ENCODE results near the gene TRAPPC4. TPM values are rescaled to one million over a fixed set of nuclear protein-coding genes. Genes with fewer than 3 reads are reported as not detected.

The TRAPPC4 gene
- total RNA-seq, 1 donor from 2014 or later, result 72.6 TPM

DNA sequence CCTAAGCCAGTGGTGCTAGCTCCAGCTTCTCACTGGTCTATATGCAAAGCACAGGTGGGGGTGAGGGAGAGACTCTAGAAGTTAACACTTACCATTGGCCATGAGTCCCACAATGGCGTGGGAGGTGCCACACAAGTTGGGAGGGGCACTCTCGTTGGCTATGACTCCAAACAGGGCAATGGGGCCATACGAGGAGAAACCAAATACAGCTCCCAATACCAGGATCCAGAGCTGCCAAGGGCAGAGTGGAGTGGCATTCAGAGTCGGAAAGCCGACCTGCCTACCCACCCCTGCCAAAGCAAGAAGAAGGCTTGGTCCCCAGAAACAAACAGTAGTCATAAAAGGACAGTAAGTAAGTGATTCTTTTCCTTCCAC lies 6.5 kb downstream of the TRAPPC4 start:
- TF ChIP-seq, protein P1, sequence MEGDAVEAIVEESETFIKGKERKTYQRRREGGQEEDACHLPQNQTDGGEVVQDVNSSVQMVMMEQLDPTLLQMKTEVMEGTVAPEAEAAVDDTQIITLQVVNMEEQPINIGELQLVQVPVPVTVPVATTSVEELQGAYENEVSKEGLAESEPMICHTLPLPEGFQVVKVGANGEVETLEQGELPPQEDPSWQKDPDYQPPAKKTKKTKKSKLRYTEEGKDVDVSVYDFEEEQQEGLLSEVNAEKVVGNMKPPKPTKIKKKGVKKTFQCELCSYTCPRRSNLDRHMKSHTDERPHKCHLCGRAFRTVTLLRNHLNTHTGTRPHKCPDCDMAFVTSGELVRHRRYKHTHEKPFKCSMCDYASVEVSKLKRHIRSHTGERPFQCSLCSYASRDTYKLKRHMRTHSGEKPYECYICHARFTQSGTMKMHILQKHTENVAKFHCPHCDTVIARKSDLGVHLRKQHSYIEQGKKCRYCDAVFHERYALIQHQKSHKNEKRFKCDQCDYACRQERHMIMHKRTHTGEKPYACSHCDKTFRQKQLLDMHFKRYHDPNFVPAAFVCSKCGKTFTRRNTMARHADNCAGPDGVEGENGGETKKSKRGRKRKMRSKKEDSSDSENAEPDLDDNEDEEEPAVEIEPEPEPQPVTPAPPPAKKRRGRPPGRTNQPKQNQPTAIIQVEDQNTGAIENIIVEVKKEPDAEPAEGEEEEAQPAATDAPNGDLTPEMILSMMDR (IDR thresholded peaks at IDR 0.05; ENCODE audit: insufficient read depth, low read length, poor library complexity, severe bottlenecking), result no peak

DNA sequence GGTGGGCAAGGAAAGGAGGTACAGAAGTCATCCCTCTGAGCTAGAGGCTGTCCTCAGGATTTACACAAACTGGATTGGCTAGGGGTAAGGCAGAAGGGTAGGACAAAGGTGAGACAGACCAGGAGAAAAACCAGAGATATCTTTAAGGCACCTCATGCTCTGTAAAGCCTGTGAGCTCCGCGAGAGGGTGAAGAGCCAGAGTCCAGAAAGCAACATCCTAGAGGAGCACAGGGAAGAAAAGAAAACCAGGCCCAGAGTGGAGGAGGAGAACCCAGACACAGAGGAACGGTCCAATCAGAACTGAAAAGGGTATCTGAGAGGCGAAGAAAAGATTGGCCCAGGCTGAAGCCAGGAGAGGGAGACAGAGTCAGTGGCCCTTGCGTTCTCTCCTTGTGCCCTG lies 7.0 kb downstream of the TRAPPC4 start:
- TF ChIP-seq, protein P1 (IDR thresholded peaks at IDR 0.05; ENCODE audit: insufficient read depth, low read length, poor library complexity, severe bottlenecking), result no peak
- Histone ChIP-seq H3K27me3 (ENCODE audit: control insufficient read depth, insufficient read depth, low read length) (no peaks in the 10 kb centered on the region), H3K4me3 (ENCODE audit: low read depth, low read length) (no peak overlapping the region), H3K36me3 (ENCODE audit: control insufficient read depth, insufficient read depth, low read length) (peaks cover 2% of the 10 kb centered on the region)
- DNase-seq (ENCODE audit: low read depth), result no peak

More for the DNA sequence above, 6.5 kb downstream of the TRAPPC4 start:
- DNase-seq (ENCODE audit: low read depth), result no peak
- Histone ChIP-seq H3K36me3 (ENCODE audit: control insufficient read depth, insufficient read depth, low read length) (peaks cover 2% of the 10 kb centered on the region), H3K4me3 (ENCODE audit: low read depth, low read length) (no peak overlapping the region), H3K27me3 (ENCODE audit: control insufficient read depth, insufficient read depth, low read length) (no peaks in the 10 kb centered on the region)

DNA sequence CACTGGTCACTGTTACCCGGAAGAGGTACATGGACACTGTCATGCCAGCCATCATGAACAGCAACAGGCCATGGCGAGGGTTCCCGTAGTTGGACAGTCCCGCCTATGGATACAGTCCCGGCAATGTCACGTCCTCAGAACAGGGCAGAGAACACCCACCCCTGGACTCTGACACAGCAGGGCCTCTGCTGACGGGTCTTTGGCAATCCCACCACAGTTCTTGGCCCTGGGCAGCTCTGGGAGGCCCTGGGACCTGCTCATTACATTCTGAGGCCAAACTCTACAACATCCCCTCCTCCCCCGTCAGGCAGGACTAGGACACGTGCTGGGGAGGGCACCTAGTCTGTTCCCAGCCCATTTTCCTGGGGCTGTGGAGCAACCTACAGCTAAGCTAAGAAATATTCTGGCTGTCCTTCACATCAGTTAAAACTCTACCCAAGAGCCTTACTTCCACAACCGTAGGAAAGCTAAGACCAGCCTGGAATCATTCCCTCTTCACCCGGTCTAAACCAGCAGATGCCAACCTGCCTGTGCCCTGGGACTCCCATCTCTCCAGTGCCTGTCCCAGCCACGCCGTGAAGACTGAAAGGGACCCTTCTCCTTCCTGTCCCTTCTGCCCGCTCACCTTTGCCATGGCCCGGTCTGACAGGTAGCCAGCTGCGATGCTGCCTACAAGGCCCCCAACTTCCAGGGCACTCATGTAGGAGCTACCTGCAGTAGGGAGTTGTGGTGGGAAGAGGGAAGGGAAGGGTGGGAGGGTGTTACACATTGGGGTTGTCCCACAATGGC lies 7.6 kb downstream of the TRAPPC4 start:
- H3K36me3 ChIP-seq (ENCODE audit: control insufficient read depth, insufficient read depth, low read length), result peaks cover 2% of the 10 kb centered on the region
- no peak for DNase-seq (ENCODE audit: low read depth)
- H3K27me3 ChIP-seq (ENCODE audit: control insufficient read depth, insufficient read depth, low read length), result no peaks in the 10 kb centered on the region
- TF ChIP-seq, protein P1 (IDR thresholded peaks at IDR 0.05; ENCODE audit: insufficient read depth, low read length, poor library complexity, severe bottlenecking), result no peak
- no peak overlapping the region for H3K4me3 ChIP-seq (ENCODE audit: low read depth, low read length)

DNA sequence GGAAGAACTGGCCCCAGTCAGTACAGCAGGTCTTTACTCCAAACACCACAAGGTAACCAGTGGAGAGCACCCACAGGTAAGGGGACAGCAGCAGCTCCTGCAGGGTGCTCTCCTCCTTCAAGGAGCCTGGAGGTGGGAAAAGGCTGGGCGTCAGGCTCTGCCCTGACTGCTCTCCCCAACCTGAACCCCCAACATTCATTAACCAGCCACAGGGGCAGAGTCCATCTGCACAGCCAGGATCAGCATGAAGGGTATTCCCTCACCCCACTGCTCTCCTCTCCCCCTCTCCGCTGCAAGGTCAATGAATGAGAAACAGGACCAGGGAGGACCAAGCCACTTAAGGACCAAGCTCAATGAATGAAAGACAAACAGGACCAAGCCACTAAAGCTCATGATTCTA lies 8.4 kb downstream of the TRAPPC4 start:
- H3K36me3 ChIP-seq (ENCODE audit: control insufficient read depth, insufficient read depth, low read length), result peaks cover 2% of the 10 kb centered on the region
- no peak for DNase-seq (ENCODE audit: low read depth)
- no peaks in the 10 kb centered on the region for H3K27me3 ChIP-seq (ENCODE audit: control insufficient read depth, insufficient read depth, low read length)
- no peak overlapping the region for H3K4me3 ChIP-seq (ENCODE audit: low read depth, low read length)
- TF ChIP-seq, protein P1 (IDR thresholded peaks at IDR 0.05; ENCODE audit: insufficient read depth, low read length, poor library complexity, severe bottlenecking), result no peak

DNA sequence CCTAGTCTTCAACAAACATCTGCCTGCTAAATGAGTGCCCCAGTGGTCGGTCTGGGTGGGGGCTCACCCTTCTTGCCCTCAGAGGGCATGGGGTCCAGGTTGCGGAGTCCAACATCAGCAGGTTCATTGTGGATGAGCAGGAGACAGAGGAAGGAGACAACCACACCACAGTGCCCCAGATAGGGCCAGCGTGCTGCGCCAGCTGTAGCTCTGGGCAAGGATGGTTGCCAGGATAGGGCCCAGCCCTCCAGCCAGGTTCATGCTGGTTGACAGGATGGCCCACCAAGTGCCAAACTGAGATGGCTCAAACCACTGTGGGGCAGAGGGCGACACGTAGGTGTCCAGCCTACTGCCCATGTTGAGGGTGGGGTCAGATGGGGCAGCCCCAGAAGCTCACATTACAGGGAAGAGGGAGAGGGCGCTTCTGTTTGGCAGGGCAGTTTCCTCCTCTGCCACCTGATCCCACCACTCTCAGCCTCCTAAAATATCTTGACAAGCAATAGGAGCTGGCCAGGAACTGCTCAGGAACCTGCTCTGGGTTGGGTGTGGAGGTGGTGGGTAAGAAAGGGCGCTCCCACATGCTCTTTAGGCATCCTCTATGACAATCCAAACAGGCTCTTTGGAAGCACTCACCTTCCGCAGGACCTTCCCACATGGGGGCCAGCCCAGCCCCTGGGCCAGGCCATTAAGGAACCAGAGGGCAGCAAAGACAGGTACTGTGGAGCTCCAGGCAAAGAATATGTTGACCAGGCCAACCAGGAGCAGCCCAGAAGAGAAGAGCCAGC lies 9.2 kb downstream of the TRAPPC4 start:
- Histone ChIP-seq H3K36me3 (ENCODE audit: control insufficient read depth, insufficient read depth, low read length) (peaks cover 2% of the 10 kb centered on the region), H3K27me3 (ENCODE audit: control insufficient read depth, insufficient read depth, low read length) (no peaks in the 10 kb centered on the region), H3K4me3 (ENCODE audit: low read depth, low read length) (no peak overlapping the region)
- DNase-seq (ENCODE audit: low read depth), result no peak
- TF ChIP-seq, protein P1 (IDR thresholded peaks at IDR 0.05; ENCODE audit: insufficient read depth, low read length, poor library complexity, severe bottlenecking), result no peak

Data from kidney epithelial cell (primary cell).